Neural cell (in vitro differentiated cells): ENCODE data around the gene OTOL1. TPM values are rescaled to one million over a fixed set of nuclear protein-coding genes. Genes with fewer than 3 reads are reported as not detected.
"Not testable (repeated sequence)": the region's sequence is repeated elsewhere in the genome, so short reads cannot be mapped to it uniquely, and the experiment has no call there.

Source experiments
- H2AFZ ChIP-seq: fragments of 200-600, 300-800 bp; sonication (generic), shearing (Covaris generic); 2 replicates; pipeline ENCODE4 v1.6.0; 2014; ENCODE audit warnings: low read depth, mild to moderate bottlenecking, antibody characterized with exemption, low read length, moderate library complexity
- H3F3A ChIP-seq: fragments of 200-600 bp; shearing (Covaris generic); 2 replicates; pipeline ENCODE4 v1.6.1; 2016; ENCODE audit warnings: mild to moderate bottlenecking, moderate library complexity, mixed read lengths, antibody characterized with exemption, low read length; ENCODE audit not compliant: insufficient read depth, poor library complexity, severe bottlenecking
- H3K27ac ChIP-seq: fragments of 200-600, 300-800 bp; sonication (generic), shearing (Covaris generic); 2 replicates; pipeline ENCODE4 v1.5.1; 2014; ENCODE audit warnings: mild to moderate bottlenecking, low read length, moderate library complexity
- H3K27me3 ChIP-seq: fragments of 300-800, 200-600 bp; sonication (generic), shearing (Covaris generic); 2 replicates; pipeline ENCODE4 v1.6.0; 2014; ENCODE audit warnings: mild to moderate bottlenecking, low read depth, low read length, moderate library complexity; ENCODE audit not compliant: insufficient read depth
- H3K36me3 ChIP-seq: fragments of 300-800, 200-600 bp; sonication (generic), shearing (Covaris generic); 2 replicates; pipeline ENCODE4 v1.5.1; 2014; ENCODE audit warnings: mild to moderate bottlenecking, antibody characterized with exemption, low read length, moderate library complexity; ENCODE audit not compliant: insufficient read depth
- H3K4me2 ChIP-seq: fragments of 300-800, 200-600 bp; sonication (generic), shearing (Covaris generic); 2 replicates; pipeline ENCODE4 v1.6.0; 2014; ENCODE audit warnings: mild to moderate bottlenecking, low read length
- H3K4me3 ChIP-seq: fragments of 300-800, 200-600 bp; sonication (generic), shearing (Covaris generic); 2 replicates; pipeline ENCODE4 v1.5.1; 2014; ENCODE audit warnings: mild to moderate bottlenecking, low read length, moderate library complexity
- H3K79me2 ChIP-seq: fragments of 200-600 bp; shearing (Covaris generic); replicated peaks from 2 replicates; pipeline ENCODE4 v1.6.0; 2014; ENCODE audit warnings: mild to moderate bottlenecking, low read length, moderate library complexity; ENCODE audit not compliant: insufficient read depth
- H3K9ac ChIP-seq: fragments of 300-800, 200-600 bp; sonication (generic), shearing (Covaris generic); 2 replicates; pipeline ENCODE4 v1.6.1; 2016; ENCODE audit warnings: mild to moderate bottlenecking, low read length, mixed read lengths
- H3K9me2 ChIP-seq: fragments of 200-600 bp; shearing (Covaris generic); 2 replicates; pipeline ENCODE4 v1.6.1; 2016; ENCODE audit warnings: mild to moderate bottlenecking, low read length, mixed read lengths; ENCODE audit not compliant: insufficient read depth
- H3K9me3 ChIP-seq: fragments of 200-600, 300-800 bp; sonication (generic), shearing (Covaris generic); 2 replicates; pipeline ENCODE4 v1.6.1; 2016; ENCODE audit warnings: mild to moderate bottlenecking, mixed run types, low read length, moderate library complexity, mixed read lengths
- H4K20me1 ChIP-seq: fragments of 200-600 bp; shearing (Covaris generic); 2 replicates; pipeline ENCODE4 v1.6.1; 2016; ENCODE audit warnings: mild to moderate bottlenecking, mixed run types; ENCODE audit not compliant: insufficient read depth
- CTCF ChIP-seq: fragments of 450-650 bp; IDR thresholded peaks from 2 replicates; pipeline ENCODE4 v1.5.1; 2014; ENCODE audit warnings: antibody characterized with exemption, mild to moderate bottlenecking, moderate library complexity; ENCODE audit not compliant: poor library complexity, severe bottlenecking
- EP300 ChIP-seq: fragments of 450-650 bp; conservative IDR thresholded peaks from 2 replicates; pipeline ENCODE4 v1.6.1; 2014; ENCODE audit warnings: antibody characterized with exemption, mild to moderate bottlenecking, moderate library complexity; ENCODE audit not compliant: poor library complexity, severe bottlenecking
- EZH2 ChIP-seq: fragments of 200-600, 300-800 bp; shearing (Covaris generic), sonication (generic); IDR thresholded peaks from 2 replicates; pipeline ENCODE4 v1.6.1; 2014; ENCODE audit warnings: antibody characterized with exemption, low read length, borderline replicate concordance, mild to moderate bottlenecking; ENCODE audit not compliant: insufficient read depth, poor library complexity, severe bottlenecking
- MXI1 ChIP-seq: fragments of 450-650 bp; conservative IDR thresholded peaks from 2 replicates; pipeline ENCODE4 v1.6.1; 2014; ENCODE audit warnings: antibody characterized with exemption, mild to moderate bottlenecking; ENCODE audit not compliant: poor library complexity, severe bottlenecking
- POLR2AphosphoS5 ChIP-seq: IDR thresholded peaks from 2 replicates; pipeline ENCODE4 v1.6.1; 2012
- RAD21 ChIP-seq: fragments of 450-650 bp; conservative IDR thresholded peaks from 2 replicates; pipeline ENCODE4 v1.6.1; 2014; ENCODE audit warnings: antibody characterized with exemption, mild to moderate bottlenecking, moderate library complexity
- REST ChIP-seq: IDR thresholded peaks from 2 replicates; pipeline ENCODE4 v1.6.1; 2012; ENCODE audit warnings: borderline replicate concordance
- SMC3 ChIP-seq: fragments of 450-650 bp; conservative IDR thresholded peaks from 2 replicates; pipeline ENCODE4 v1.6.1; 2014; ENCODE audit warnings: antibody characterized with exemption, mild to moderate bottlenecking, moderate library complexity; ENCODE audit not compliant: poor library complexity
- TAF1 ChIP-seq: IDR thresholded peaks from 2 replicates; pipeline ENCODE4 v1.6.1; 2012; ENCODE audit warnings: low read depth
- polyA plus RNA-seq: library from polyadenylated mRNA; depleted of rRNA; stranded (reverse); fragments of >200 nt; gene quantifications from 2 replicates; pipeline ENCODE4 v1.2.3, GENCODE V29; 2014

Gene OTOL1
- polyA plus RNA-seq, 1 donor from 2014 or later = not detected

- Histone ChIP-seq H3K27me3 (no peaks in the 10 kb centered on the region), H4K20me1 (no peaks in the 10 kb centered on the region), H2AFZ (no peak overlapping the region), H3K4me2 (no peak overlapping the region), H3F3A (no peaks in the 10 kb centered on the region), H3K9ac (no peak overlapping the region), H3K9me3 (no peaks in the 10 kb centered on the region), H3K36me3 (no peaks in the 10 kb centered on the region), H3K27ac (no peak overlapping the region), H3K9me2 (no peaks in the 10 kb centered on the region), H3K4me3 (no peak overlapping the region), H3K79me2 (no peaks in the 10 kb centered on the region)
- no peak for TF ChIP-seq MXI1
- TF ChIP-seq POLR2AphosphoS5 = no peak
- no peak for TF ChIP-seq SMC3
- no peak for TF ChIP-seq RAD21
- no peak for TF ChIP-seq REST
- no peak for TF ChIP-seq TAF1
- TF ChIP-seq CTCF = no peak
- no peak for TF ChIP-seq EP300
- no peak for TF ChIP-seq EZH2
Measured at GRCh38 chr3:161484226-161484625, 12.4 kb upstream of the OTOL1 start.

DNA sequence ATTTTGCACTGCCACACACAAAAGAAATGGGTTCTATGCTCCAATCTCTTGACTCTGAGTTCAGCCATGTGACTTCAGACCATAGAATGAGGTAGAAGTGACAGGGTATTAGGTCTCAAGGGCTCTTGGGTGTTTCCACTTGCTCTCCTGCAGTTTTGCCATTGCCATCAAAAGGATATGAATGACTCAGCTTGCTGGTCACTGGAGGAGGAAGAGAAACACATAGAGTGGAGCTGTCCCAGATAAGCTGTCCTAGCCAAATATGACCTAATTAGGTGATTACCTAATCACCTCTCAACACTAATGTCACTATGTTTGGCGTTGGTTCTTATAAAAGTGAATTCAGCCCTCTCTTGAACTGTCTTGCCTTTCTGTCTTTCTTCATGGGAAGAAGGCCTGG lies 8.3 kb upstream of the OTOL1 start:
- not testable (repeated sequence) for H3K4me3 ChIP-seq, H3K79me2 ChIP-seq, H3K27me3 ChIP-seq

DNA sequence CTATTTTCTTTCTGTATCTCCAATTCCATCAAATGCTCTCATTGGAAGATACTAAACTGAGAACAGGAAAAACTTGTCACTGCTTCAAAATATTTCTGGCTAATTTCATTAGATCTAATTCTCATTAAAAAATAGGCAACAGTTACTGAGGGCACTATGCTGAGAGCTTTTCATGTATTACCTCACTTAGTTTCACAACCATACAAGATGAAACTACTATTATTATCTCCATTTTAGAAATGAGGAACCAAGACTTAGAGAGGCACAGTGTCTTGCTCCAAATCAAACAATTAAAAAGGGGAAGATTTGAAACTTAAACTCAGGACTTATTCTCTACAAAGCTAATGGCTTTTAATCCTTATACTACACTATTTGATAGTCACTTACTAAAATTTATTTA lies 7.2 kb upstream of the OTOL1 start:
- Histone ChIP-seq H3K9me2 (no peaks in the 10 kb centered on the region), H3K79me2 (no peaks in the 10 kb centered on the region), H3F3A (no peaks in the 10 kb centered on the region), H3K27ac (no peak overlapping the region), H3K9me3 (no peaks in the 10 kb centered on the region), H4K20me1 (no peaks in the 10 kb centered on the region), H3K4me3 (no peak overlapping the region), H2AFZ (no peak overlapping the region), H3K36me3 (no peaks in the 10 kb centered on the region), H3K9ac (no peak overlapping the region), H3K4me2 (no peak overlapping the region), H3K27me3 (no peaks in the 10 kb centered on the region)
- TF ChIP-seq EP300 = no peak

More for the DNA sequence above, 8.3 kb upstream of the OTOL1 start:
- not testable (repeated sequence) for H3F3A ChIP-seq, H3K4me2 ChIP-seq, H4K20me1 ChIP-seq, H3K9me2 ChIP-seq, H2AFZ ChIP-seq, H3K27ac ChIP-seq, H3K9me3 ChIP-seq, H3K36me3 ChIP-seq, H3K9ac ChIP-seq

- H3K27me3 ChIP-seq, H3K9me3 ChIP-seq, H4K20me1 ChIP-seq, H3K79me2 ChIP-seq, H3K36me3 ChIP-seq, H3K4me2 ChIP-seq, H3K9me2 ChIP-seq, H3K9ac ChIP-seq, H2AFZ ChIP-seq, H3K27ac ChIP-seq, H3K4me3 ChIP-seq, H3F3A ChIP-seq: not testable (repeated sequence)
Measured at GRCh38 chr3:161490845-161491244, 5.8 kb upstream of the OTOL1 start.
